CD4-positive, CD25-positive, alpha-beta regulatory T cell (primary cell): ENCODE results near the gene GPR87. TPM values are rescaled to one million over a fixed set of nuclear protein-coding genes. Genes with fewer than 3 reads are reported as not detected.

Experiments used
- ATAC-seq, 2 donors: fragments of 150-1000 bp; cut with Tn5 transposase; one replicate each; pipeline ENCODE4 v1.10.0; 2021; ENCODE audit warnings: low read depth in 2 of 2, moderate number of reproducible peaks in 2 of 2, moderate library complexity in 1 of 2
- DNase-seq, 3 donors: peaks; one replicate each; pipeline versions ENCODE4 v3.0.0 to v3.0.0-alpha.2; 2012 to 2022; ENCODE audit warnings: mixed read lengths in 1 of 3
- H3K27ac ChIP-seq: one replicate; pipeline ENCODE4 v1.7.0; 2013; ENCODE audit warnings: mild to moderate bottlenecking, low read length; ENCODE audit not compliant: insufficient read depth, poor library complexity, severe bottlenecking
- H3K27me3 ChIP-seq: one replicate; pipeline ENCODE4 v1.7.0; 2013; ENCODE audit warnings: low read length; ENCODE audit not compliant: control insufficient read depth, insufficient read depth
- H3K36me3 ChIP-seq: one replicate; pipeline ENCODE4 v1.7.0; 2013; ENCODE audit warnings: mild to moderate bottlenecking, low read length, moderate library complexity; ENCODE audit not compliant: control insufficient read depth, insufficient read depth
- H3K4me1 ChIP-seq: 2 replicates; pipeline ENCODE4 v1.7.0; 2013; ENCODE audit warnings: mild to moderate bottlenecking, low read length; ENCODE audit not compliant: insufficient read depth, control insufficient read depth, poor library complexity, severe bottlenecking
- H3K4me3 ChIP-seq: one replicate; pipeline ENCODE4 v1.7.0; 2013; ENCODE audit warnings: low read depth, mild to moderate bottlenecking, low read length, moderate library complexity
- H3K9me3 ChIP-seq, 2 experiments: 1 replicate in 1 of 2; 2 replicates in 1 of 2; pipeline ENCODE4 v1.7.0; 2013; ENCODE audit warnings: low read length in 2 of 2, mild to moderate bottlenecking in 1 of 2, moderate library complexity in 1 of 2; ENCODE audit not compliant: control insufficient read depth in 2 of 2
- H3K27ac Mint-ChIP-seq, 3 donors: one replicate each; pipeline ENCODE4 v1.8.0; 2020 to 2022; ENCODE audit warnings: mild to moderate bottlenecking in 3 of 3, mixed read lengths in 3 of 3, moderate library complexity in 2 of 3
- H3K27me3 Mint-ChIP-seq: one replicate; pipeline ENCODE4 v1.8.0; 2022; ENCODE audit warnings: mild to moderate bottlenecking, mixed read lengths
- H3K36me3 Mint-ChIP-seq: one replicate; pipeline ENCODE4 v1.8.0; 2020; ENCODE audit warnings: mixed read lengths
- H3K4me1 Mint-ChIP-seq, 4 donors: one replicate each; pipeline ENCODE4 v1.8.0; 2020 to 2022; ENCODE audit warnings: mixed read lengths in 4 of 4, mild to moderate bottlenecking in 1 of 4
- H3K4me3 Mint-ChIP-seq, 4 donors: one replicate each; pipeline ENCODE4 v1.8.0; 2020 to 2022; ENCODE audit warnings: mild to moderate bottlenecking in 4 of 4, mixed read lengths in 4 of 4, moderate library complexity in 3 of 4
- H3K9me3 Mint-ChIP-seq, 7 donors: one replicate each; pipeline ENCODE4 v1.8.0; 2020 to 2022; ENCODE audit warnings: mixed read lengths in 7 of 7, mild to moderate bottlenecking in 3 of 7, moderate library complexity in 2 of 7
- polyA plus RNA-seq, 4 donors: library from polyadenylated mRNA; unstranded; fragments of 300-500 nt; fragmentation: Illumina TruSeq; gene quantifications; one replicate each; pipeline ENCODE4 v1.2.3, GENCODE V29; 2021
- total RNA-seq: library from RNA; stranded (reverse); gene quantifications from one replicate; pipeline ENCODE4 v1.2.3, GENCODE V29; 2022

GPR87 gene
- total and polyA plus RNA-seq, 5 donors from 2014 or later, result not detected

DNA sequence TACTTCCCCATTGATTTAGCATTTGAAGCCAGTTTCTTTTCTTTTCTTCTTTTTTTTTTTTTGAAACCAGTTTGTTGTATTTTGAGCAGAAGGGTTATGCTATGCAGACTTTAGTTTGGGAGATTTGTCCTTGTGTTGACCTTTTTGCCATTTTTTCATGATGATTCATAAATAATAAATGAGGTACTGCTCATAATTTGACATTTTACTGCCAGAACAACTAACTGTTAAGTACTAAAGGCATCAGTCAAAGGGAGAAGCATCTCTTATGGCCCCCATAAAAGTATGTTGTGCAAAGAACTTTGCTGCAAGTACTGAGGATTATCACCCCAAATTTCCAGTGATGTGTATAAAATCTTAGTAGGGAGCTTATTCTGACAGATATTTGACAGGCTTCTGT is 1.7 kb upstream of the GPR87 start:
- ATAC-seq, result no peak
- no peak overlapping the region for H3K27ac Mint-ChIP-seq
- no peaks in the 10 kb centered on the region for H3K4me1 ChIP-seq

DNA sequence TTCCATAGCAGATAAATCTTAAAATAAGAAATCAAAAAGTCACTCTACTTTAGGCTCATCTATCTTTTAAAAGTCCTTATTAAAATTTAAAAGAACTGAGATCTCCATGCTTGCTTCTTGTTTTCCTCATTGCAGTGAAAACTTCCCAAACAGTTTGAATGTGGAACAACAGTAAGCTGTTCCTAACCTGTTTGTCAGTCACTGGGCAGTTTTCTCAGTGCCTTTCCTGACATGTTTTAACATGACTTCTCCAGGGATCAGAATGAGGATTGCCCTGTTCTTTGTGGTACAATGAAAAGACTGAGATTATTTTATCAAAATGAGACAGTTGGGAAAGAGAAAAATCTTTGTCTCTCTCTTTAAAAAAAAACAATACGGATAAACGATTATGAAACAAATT is 774 bp downstream of the GPR87 start:
- DNase-seq (no peak), ATAC-seq (no peak)
- no peak overlapping the region for H3K27ac Mint-ChIP-seq
- Histone ChIP-seq H3K4me1 (no peaks in the 10 kb centered on the region), H3K4me3 (no peak overlapping the region), H3K27me3 (no peaks in the 10 kb centered on the region), H3K36me3 (no peaks in the 10 kb centered on the region), H3K27ac (no peak overlapping the region), H3K9me3 (no peaks in the 10 kb centered on the region)
- peaks cover 0 to 3% (median 0%) of the 10 kb centered on the region in 4 donors for H3K4me1 Mint-ChIP-seq
- no peak overlapping the region for H3K4me3 Mint-ChIP-seq
- H3K9me3 Mint-ChIP-seq, result no peaks in the 10 kb centered on the region
- no peaks in the 10 kb centered on the region for H3K36me3 Mint-ChIP-seq
- H3K27me3 Mint-ChIP-seq, result peaks cover 26% of the 10 kb centered on the region

More for the DNA sequence above, 1.7 kb upstream of the GPR87 start:
- H3K4me3 Mint-ChIP-seq, result no peak overlapping the region
- no peaks in the 10 kb centered on the region for H3K36me3 ChIP-seq
- H3K36me3 Mint-ChIP-seq, result no peaks in the 10 kb centered on the region
- peaks cover 0 to 3% (median 0%) of the 10 kb centered on the region in 4 donors for H3K4me1 Mint-ChIP-seq
- peaks cover 30% of the 10 kb centered on the region for H3K27me3 Mint-ChIP-seq
- H3K4me3 ChIP-seq, result no peak overlapping the region
- peaks cover 2% of the 10 kb centered on the region for H3K27me3 ChIP-seq
- H3K9me3 Mint-ChIP-seq, result peaks cover 0 to 1% (median 0%) of the 10 kb centered on the region in 7 donors
- H3K9me3 ChIP-seq, result no peaks in the 10 kb centered on the region
- DNase-seq, result no peak
- H3K27ac ChIP-seq, result no peak overlapping the region

DNA sequence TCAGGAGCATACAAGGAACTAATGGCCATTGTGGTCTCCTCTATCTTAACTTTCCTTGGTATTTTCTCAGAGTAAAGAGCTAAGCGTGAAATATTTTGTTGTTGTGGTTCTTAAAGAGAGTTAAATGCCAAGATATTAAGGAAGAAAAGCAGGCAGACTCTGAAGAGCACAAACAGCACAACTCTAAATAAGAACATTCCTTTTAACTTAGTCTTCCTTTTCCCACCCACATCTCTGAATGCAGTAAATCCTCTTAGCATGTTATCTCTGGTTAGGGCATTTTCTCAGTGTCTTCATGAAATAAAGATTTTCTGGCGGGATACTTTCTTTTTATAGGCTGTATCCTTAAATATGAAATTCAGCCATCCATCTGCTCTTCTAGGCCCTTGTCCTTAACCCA is 1.5 kb downstream of the GPR87 start:
- Mint-ChIP-seq H3K9me3 (no peaks in the 10 kb centered on the region), H3K4me3 (no peak overlapping the region), H3K36me3 (no peaks in the 10 kb centered on the region), H3K27me3 (peaks cover 26% of the 10 kb centered on the region), H3K27ac (no peak overlapping the region), H3K4me1 (peaks cover 0 to 3% (median 0%) of the 10 kb centered on the region in 4 donors)
- H3K27me3 ChIP-seq, result no peaks in the 10 kb centered on the region
- no peaks in the 10 kb centered on the region for H3K9me3 ChIP-seq
- H3K4me1 ChIP-seq, result no peaks in the 10 kb centered on the region
- no peaks in the 10 kb centered on the region for H3K36me3 ChIP-seq
- H3K27ac ChIP-seq, result no peak overlapping the region
- no peak for DNase-seq
- no peak for ATAC-seq
- H3K4me3 ChIP-seq, result no peak overlapping the region

DNA sequence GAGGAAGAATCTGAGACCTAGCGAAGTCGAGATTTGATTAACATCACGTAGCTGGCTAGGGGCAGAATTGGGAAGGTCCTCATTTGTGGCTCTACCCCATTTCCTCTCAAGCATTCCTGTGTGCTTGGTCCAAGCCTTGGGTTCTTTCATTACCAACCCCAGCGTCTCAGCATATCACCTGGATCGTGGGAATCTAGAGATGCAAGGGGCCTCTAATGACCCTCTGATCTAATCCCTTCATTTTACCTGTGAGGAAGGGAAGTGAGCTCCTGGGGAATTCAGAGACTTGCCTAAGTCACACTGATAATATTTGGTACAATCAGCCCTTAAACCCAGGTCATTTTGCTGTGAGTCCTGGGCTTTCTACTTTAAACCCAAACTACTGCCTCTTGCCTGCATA is 2.0 kb downstream of the GPR87 start:
- Histone ChIP-seq H3K4me1 (no peaks in the 10 kb centered on the region), H3K27ac (no peak overlapping the region), H3K36me3 (no peaks in the 10 kb centered on the region), H3K27me3 (no peaks in the 10 kb centered on the region), H3K9me3 (no peaks in the 10 kb centered on the region), H3K4me3 (no peak overlapping the region)
- H3K9me3 Mint-ChIP-seq, result no peaks in the 10 kb centered on the region
- H3K36me3 Mint-ChIP-seq, result no peaks in the 10 kb centered on the region
- ATAC-seq, result no peak
- peaks cover 26% of the 10 kb centered on the region for H3K27me3 Mint-ChIP-seq
- peaks cover 0 to 3% (median 0%) of the 10 kb centered on the region in 4 donors for H3K4me1 Mint-ChIP-seq
- H3K27ac Mint-ChIP-seq, result no peak overlapping the region
- H3K4me3 Mint-ChIP-seq, result no peak overlapping the region
- no peak for DNase-seq

DNA sequence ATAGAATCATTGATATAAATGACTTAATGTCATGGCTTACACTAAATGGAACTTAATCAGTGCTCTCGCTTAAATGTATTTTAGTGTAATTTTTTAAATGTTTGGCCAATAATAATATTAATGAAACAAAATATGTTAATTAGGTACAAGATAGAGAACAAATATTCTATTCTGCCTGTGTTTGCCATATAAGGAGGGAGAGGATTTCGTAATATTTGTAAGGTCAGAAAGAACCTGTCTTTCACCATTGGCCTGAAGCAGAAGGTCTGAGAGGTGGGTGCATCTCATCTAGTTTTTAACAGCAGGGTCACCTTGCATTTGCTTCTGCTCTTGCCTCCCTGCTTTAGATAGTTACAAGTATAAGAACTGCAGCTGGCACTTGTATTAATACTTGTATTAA is 2.5 kb downstream of the GPR87 start:
- no peak overlapping the region for H3K27ac Mint-ChIP-seq
- Histone ChIP-seq H3K27ac (no peak overlapping the region), H3K9me3 (no peaks in the 10 kb centered on the region), H3K27me3 (no peaks in the 10 kb centered on the region), H3K4me1 (no peaks in the 10 kb centered on the region), H3K36me3 (no peaks in the 10 kb centered on the region), H3K4me3 (no peak overlapping the region)
- H3K27me3 Mint-ChIP-seq, result peaks cover 26% of the 10 kb centered on the region
- DNase-seq, result no peak
- H3K4me3 Mint-ChIP-seq, result no peak overlapping the region
- no peak for ATAC-seq
- no peaks in the 10 kb centered on the region for H3K36me3 Mint-ChIP-seq
- H3K4me1 Mint-ChIP-seq, result peaks cover 0 to 3% (median 0%) of the 10 kb centered on the region in 4 donors
- H3K9me3 Mint-ChIP-seq, result no peaks in the 10 kb centered on the region

DNA sequence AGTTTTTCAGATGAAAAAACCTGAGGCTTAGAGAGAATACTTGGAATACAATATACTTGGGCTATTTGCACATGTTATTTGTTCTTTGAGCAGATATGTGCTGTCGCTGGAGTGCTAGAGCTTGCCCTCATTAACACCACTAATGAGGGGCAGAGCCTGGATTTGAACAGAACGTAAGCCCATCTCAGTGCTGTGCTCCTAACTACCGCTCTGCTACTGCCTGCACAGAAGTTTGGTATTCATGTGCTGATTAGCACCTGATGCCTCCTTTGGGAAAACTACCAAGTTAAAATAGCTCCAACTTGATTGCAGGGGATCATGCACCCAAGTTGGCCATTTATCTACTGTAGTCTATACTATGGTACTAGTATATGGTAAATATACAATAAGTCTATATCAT is 3.6 kb downstream of the GPR87 start:
- no peak overlapping the region for H3K4me3 Mint-ChIP-seq

DNA sequence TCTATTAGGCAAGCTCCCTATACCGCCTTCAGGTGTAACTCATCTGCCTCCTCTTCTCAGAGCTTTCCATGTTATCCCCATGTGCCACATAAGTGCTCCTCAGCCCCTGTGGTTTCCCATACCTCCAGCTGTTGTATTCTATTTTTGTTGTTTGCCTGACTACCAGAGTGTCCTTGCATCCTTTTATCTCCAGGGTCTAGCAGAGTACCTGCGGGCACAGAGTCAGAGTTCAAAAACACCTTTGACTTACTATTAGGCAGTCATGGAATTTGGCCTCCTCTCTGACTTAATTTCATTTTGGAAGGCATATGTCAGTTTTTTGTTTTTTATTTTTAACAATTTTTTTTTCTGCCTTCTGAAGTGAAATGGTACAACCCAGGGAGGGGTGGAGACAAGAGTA is 7.1 kb downstream of the GPR87 start:
- Histone ChIP-seq H3K27me3 (no peaks in the 10 kb centered on the region), H3K27ac (no peak overlapping the region), H3K4me3 (no peak overlapping the region), H3K4me1 (no peaks in the 10 kb centered on the region), H3K36me3 (no peaks in the 10 kb centered on the region), H3K9me3 (no peaks in the 10 kb centered on the region)
- no peak overlapping the region for H3K27ac Mint-ChIP-seq
- ATAC-seq (no peak), DNase-seq (no peak)
- no peaks in the 10 kb centered on the region for H3K9me3 Mint-ChIP-seq
- H3K27me3 Mint-ChIP-seq, result no peaks in the 10 kb centered on the region
- H3K4me3 Mint-ChIP-seq, result no peak overlapping the region
- peaks cover 0 to 3% (median 0%) of the 10 kb centered on the region in 4 donors for H3K4me1 Mint-ChIP-seq
- no peaks in the 10 kb centered on the region for H3K36me3 Mint-ChIP-seq

More for the DNA sequence above, 3.6 kb downstream of the GPR87 start:
- Mint-ChIP-seq H3K36me3 (no peaks in the 10 kb centered on the region), H3K9me3 (no peaks in the 10 kb centered on the region), H3K27me3 (peaks cover 17% of the 10 kb centered on the region), H3K27ac (no peak overlapping the region), H3K4me1 (peaks cover 0 to 3% (median 0%) of the 10 kb centered on the region in 4 donors)
- no peak overlapping the region for H3K4me3 ChIP-seq
- no peaks in the 10 kb centered on the region for H3K36me3 ChIP-seq
- H3K27me3 ChIP-seq, result no peaks in the 10 kb centered on the region
- no peak for ATAC-seq
- no peak for DNase-seq
- H3K27ac ChIP-seq, result no peak overlapping the region
- no peaks in the 10 kb centered on the region for H3K4me1 ChIP-seq
- no peaks in the 10 kb centered on the region for H3K9me3 ChIP-seq

DNA sequence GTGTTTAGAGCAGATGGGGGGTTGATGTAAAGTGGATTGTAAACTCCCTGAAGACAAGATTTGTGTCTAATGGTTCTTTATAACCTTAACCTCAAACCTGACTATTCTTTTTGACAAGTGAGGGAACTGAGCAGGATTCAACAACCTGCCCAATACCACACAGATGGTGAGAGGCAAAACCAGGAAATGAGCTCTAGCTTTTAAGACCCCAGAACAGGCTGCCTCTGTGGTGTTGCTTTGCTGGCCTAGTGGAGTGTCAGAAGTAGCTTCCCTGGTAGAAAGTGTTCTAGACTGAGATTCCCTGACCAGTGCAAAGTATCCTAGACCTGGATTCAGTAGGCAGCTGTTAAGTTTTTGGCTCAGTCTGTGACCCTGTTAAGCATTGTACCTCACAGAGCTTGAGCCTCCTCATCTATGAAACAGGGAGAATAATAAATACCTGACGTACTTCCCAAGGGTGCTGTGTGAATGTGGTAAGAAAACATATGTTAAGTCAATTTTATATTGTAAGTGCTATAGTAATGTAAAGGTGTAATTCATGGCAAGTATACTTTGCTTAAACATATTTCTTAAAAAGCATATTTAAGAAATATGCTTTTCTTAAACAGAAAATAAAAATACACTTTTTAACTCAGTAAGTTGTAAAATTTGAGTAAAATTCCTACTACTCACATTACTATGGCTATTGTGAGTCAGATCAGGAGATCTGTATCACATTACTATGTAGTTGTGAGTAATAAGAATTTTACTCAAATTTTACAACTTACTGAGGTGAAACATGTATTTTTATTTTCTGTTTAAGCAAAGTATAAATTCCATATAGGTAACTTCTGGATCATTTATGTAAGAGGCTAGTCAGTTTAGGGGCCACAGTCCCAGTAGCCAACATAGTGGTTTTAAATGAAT is 8.8 kb downstream of the GPR87 start:
- no peaks in the 10 kb centered on the region for H3K4me1 ChIP-seq
- H3K36me3 ChIP-seq, result no peaks in the 10 kb centered on the region
- H3K9me3 ChIP-seq, result no peaks in the 10 kb centered on the region
- no peak overlapping the region for H3K27ac Mint-ChIP-seq
- no peak overlapping the region for H3K4me3 ChIP-seq
- ATAC-seq (no peak), DNase-seq (no peak)
- H3K9me3 Mint-ChIP-seq, result peaks cover 0 to 1% (median 0%) of the 10 kb centered on the region in 7 donors
- H3K27me3 ChIP-seq, result no peaks in the 10 kb centered on the region
- peaks cover 11% of the 10 kb centered on the region for H3K27me3 Mint-ChIP-seq
- H3K36me3 Mint-ChIP-seq, result no peaks in the 10 kb centered on the region
- H3K27ac ChIP-seq, result no peak overlapping the region
- peaks cover 0 to 3% (median 0%) of the 10 kb centered on the region in 4 donors for H3K4me1 Mint-ChIP-seq
- no peak overlapping the region for H3K4me3 Mint-ChIP-seq
